ENCODE data around the gene TRPM7.

DNA sequence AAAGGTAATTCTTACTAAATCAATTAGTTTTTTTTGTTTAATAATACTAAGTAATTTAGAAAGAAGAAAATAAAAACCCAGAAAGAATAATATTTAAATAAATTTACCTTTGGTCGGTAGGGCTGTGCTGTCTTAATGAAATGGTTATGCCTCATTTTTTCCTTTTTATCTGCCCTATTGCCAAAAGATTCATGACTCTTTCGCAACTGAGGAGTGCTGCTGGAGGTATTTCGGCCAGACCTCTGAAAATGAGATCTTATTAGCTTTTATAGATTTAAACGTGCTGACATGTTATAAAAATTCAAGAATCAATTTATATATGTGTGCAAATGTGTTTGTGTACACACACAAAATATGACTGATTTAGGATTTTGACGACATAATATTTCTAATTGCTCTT lies 73.0 kb downstream of the TRPM7 start:
- TF ChIP-seq, protein P1, sequence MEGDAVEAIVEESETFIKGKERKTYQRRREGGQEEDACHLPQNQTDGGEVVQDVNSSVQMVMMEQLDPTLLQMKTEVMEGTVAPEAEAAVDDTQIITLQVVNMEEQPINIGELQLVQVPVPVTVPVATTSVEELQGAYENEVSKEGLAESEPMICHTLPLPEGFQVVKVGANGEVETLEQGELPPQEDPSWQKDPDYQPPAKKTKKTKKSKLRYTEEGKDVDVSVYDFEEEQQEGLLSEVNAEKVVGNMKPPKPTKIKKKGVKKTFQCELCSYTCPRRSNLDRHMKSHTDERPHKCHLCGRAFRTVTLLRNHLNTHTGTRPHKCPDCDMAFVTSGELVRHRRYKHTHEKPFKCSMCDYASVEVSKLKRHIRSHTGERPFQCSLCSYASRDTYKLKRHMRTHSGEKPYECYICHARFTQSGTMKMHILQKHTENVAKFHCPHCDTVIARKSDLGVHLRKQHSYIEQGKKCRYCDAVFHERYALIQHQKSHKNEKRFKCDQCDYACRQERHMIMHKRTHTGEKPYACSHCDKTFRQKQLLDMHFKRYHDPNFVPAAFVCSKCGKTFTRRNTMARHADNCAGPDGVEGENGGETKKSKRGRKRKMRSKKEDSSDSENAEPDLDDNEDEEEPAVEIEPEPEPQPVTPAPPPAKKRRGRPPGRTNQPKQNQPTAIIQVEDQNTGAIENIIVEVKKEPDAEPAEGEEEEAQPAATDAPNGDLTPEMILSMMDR (optimal IDR thresholded peaks at IDR 0.05 in 1 of 3, IDR thresholded peaks at IDR 0.05 in 1 of 3, conservative IDR thresholded peaks at IDR 0.05 in 1 of 3; ENCODE audit: extremely low read depth in 1 of 3, insufficient read depth in 2 of 3, low read length in 3 of 3) = no peak
- no peak for TF ChIP-seq EZH2 (IDR thresholded peaks at IDR 0.05; ENCODE audit: low read length)

Data from keratinocyte (primary cell).